ENCODE data around the gene FUT2. TPM values are rescaled to one million over a fixed set of nuclear protein-coding genes. Genes with fewer than 3 reads are reported as not detected.
"Not testable (repeated sequence)": the region's sequence is repeated elsewhere in the genome, so short reads cannot be mapped to it uniquely, and the experiment has no call there.

FUT2 gene
- total RNA-seq, 1 donor from 2014 or later: not detected

GRCh38 chr19:48715681-48716171, 20.0 kb downstream of the FUT2 start:
- Mint-ChIP-seq H3K27ac (no peak overlapping the region), H3K9me3 (no peaks in the 10 kb centered on the region), H3K4me1 (ENCODE audit: low read depth) (peaks cover 6% of the 10 kb centered on the region), H3K36me3 (ENCODE audit: low read depth) (no peaks in the 10 kb centered on the region), H3K4me3 (ENCODE audit: low read depth) (no peak overlapping the region), H3K27me3 (ENCODE audit: low read depth) (no peaks in the 10 kb centered on the region)
- intact Hi-C loops (cut with micrococcal nuclease): loop anchor here (2.0 kb wide), 1 partner anchor 55 kb away; no protein-coding TSS in a partner anchor
- DNase-seq (ENCODE audit: low spot score): no peak

- Mint-ChIP-seq H3K36me3 (ENCODE audit: low read depth) (no peaks in the 10 kb centered on the region), H3K27ac (no peak overlapping the region), H3K4me3 (ENCODE audit: low read depth) (no peak overlapping the region), H3K4me1 (ENCODE audit: low read depth) (peaks cover 8% of the 10 kb centered on the region), H3K27me3 (ENCODE audit: low read depth) (no peaks in the 10 kb centered on the region), H3K9me3 (no peaks in the 10 kb centered on the region)
- intact Hi-C loops (cut with micrococcal nuclease): no loop called here
- no peak for DNase-seq (ENCODE audit: low spot score)
Observed at GRCh38 chr19:48716562-48717291, 21.0 kb downstream of the FUT2 start.

GRCh38 chr19:48718106-48718505, 22.3 kb downstream of the FUT2 start:
- H3K36me3 Mint-ChIP-seq (ENCODE audit: low read depth); intact Hi-C loops (cut with micrococcal nuclease); H3K4me3 Mint-ChIP-seq (ENCODE audit: low read depth); H3K9me3 Mint-ChIP-seq; H3K27ac Mint-ChIP-seq; H3K27me3 Mint-ChIP-seq (ENCODE audit: low read depth); DNase-seq (ENCODE audit: low spot score): not testable (repeated sequence)
- H3K4me1 Mint-ChIP-seq (ENCODE audit: low read depth): peaks cover 10% of the 10 kb centered on the region

DNA sequence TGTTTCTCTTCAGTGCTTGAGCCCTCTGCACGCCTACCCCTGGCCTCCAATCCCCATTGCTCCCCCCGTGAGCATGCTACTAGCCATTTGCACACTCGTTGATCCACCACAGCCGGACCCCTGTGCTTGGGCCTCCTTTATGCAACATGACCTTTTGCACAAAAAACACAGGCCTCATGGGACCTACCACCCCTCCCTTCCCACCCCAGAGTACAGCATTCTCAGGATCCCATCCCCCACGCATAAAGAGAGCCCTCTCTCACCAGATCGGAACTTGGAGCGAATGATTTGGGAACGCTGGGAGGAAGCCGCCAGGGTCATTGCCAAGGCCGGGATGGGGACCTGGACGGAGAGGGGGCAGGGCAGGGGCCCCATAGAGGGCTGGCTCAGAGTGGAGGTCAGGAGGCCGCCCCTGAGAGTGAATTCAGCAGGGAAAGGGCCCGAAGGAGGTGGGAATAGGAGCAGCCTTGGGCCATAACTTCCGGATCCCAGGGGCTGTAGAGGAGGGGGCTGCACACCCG, 23.0 kb downstream of the FUT2 start:
- no peaks in the 10 kb centered on the region for H3K27me3 Mint-ChIP-seq (ENCODE audit: low read depth)
- H3K9me3 Mint-ChIP-seq: no peaks in the 10 kb centered on the region
- no peak overlapping the region for H3K27ac Mint-ChIP-seq
- no peak overlapping the region for H3K4me3 Mint-ChIP-seq (ENCODE audit: low read depth)
- intact Hi-C loops (cut with micrococcal nuclease): no loop called here
- no peaks in the 10 kb centered on the region for H3K36me3 Mint-ChIP-seq (ENCODE audit: low read depth)
- DNase-seq (ENCODE audit: low spot score): no peak
- peaks cover 9% of the 10 kb centered on the region for H3K4me1 Mint-ChIP-seq (ENCODE audit: low read depth)

- peak within 1 kb of the TSS; percentile 91 for H3K4me3 Mint-ChIP-seq (ENCODE audit: low read depth)
- intact Hi-C loops (cut with micrococcal nuclease): loop anchor here (5.0 kb wide), 1 partner anchor 72 kb away; the partner anchor contains the start of gene CA11
- DNase-seq (ENCODE audit: low spot score): no peak
- no peaks in the 10 kb centered on the region for H3K36me3 Mint-ChIP-seq (ENCODE audit: low read depth)
- peaks cover 7% of the 10 kb centered on the region for H3K4me1 Mint-ChIP-seq (ENCODE audit: low read depth)
- peak within 1 kb of the TSS; percentile 98 for H3K27ac Mint-ChIP-seq
- H3K27me3 Mint-ChIP-seq (ENCODE audit: low read depth): no peaks in the 10 kb centered on the region
- no peaks in the 10 kb centered on the region for H3K9me3 Mint-ChIP-seq
Observed at GRCh38 chr19:48719263-48720171, 23.7 kb downstream of the FUT2 start, which contains the start of gene MAMSTR. MAMSTR (minus strand) TSS chr19:48719725; CDS start chr19:48719031, 694 bp downstream.

- Mint-ChIP-seq H3K27ac (peak overlapping the region; percentile 98), H3K36me3 (ENCODE audit: low read depth) (peaks cover 6% of the 10 kb centered on the region), H3K9me3 (peaks cover 7% of the 10 kb centered on the region), H3K4me1 (ENCODE audit: low read depth) (peaks cover 10% of the 10 kb centered on the region), H3K27me3 (ENCODE audit: low read depth) (no peaks in the 10 kb centered on the region), H3K4me3 (ENCODE audit: low read depth) (peak overlapping the region; percentile 91)
- DNase-seq (ENCODE audit: low spot score): no peak
- intact Hi-C loops (cut with micrococcal nuclease): loop anchor here (5.0 kb wide), 1 partner anchor 73 kb away; the partner anchor contains the start of gene CA11
Observed at GRCh38 chr19:48720251-48720612, 24.5 kb downstream of the FUT2 start.

- Mint-ChIP-seq H3K27me3 (ENCODE audit: low read depth) (no peaks in the 10 kb centered on the region), H3K36me3 (ENCODE audit: low read depth) (peaks cover 10% of the 10 kb centered on the region), H3K9me3 (peaks cover 11% of the 10 kb centered on the region), H3K4me3 (ENCODE audit: low read depth) (peak overlapping the region; percentile 91), H3K27ac (peak overlapping the region; percentile 98), H3K4me1 (ENCODE audit: low read depth) (peaks cover 14% of the 10 kb centered on the region)
- intact Hi-C loops (cut with micrococcal nuclease): loop anchor here (5.0 kb wide), 1 partner anchor 73 kb away; the partner anchor contains the start of gene CA11
- DNase-seq (ENCODE audit: low spot score): peak; percentile 90
Observed at GRCh38 chr19:48720613-48721296, 25.0 kb downstream of the FUT2 start.

DNA sequence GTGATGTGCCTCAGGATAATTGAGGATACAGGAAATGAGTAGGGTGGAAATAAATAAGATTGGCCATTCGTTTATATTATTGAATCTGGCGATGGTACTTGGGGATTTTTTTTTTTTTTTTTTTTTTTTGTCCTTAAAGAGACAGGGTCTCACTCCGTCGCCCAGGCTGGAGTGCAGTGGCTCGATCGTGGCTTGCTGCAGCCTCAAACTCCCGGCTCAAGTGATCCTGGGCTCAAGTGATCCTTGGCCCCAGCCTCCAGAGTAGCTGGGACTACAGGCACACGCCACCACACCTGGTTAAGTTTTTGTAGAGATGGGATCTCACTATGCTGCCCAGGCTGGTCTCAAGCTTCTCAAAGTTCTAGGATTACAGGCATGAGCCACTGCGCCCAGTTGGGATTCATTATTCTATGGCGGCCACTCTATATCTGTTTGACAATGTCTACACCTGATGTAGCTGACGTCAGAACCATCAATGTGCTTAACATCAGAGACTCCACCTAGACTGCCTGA, 26.5 kb downstream of the FUT2 start:
- DNase-seq (ENCODE audit: low spot score): no peak
- no peaks in the 10 kb centered on the region for H3K27me3 Mint-ChIP-seq (ENCODE audit: low read depth)
- H3K4me3 Mint-ChIP-seq (ENCODE audit: low read depth): peak overlapping the region; percentile 8
- no peak overlapping the region for H3K27ac Mint-ChIP-seq
- peaks cover 20% of the 10 kb centered on the region for H3K4me1 Mint-ChIP-seq (ENCODE audit: low read depth)
- H3K36me3 Mint-ChIP-seq (ENCODE audit: low read depth): peaks cover 19% of the 10 kb centered on the region
- intact Hi-C loops (cut with micrococcal nuclease): loop anchor here (5.0 kb wide), 1 partner anchor 75 kb away; the partner anchor contains the start of gene CA11
- peaks cover 23% of the 10 kb centered on the region for H3K9me3 Mint-ChIP-seq

DNA sequence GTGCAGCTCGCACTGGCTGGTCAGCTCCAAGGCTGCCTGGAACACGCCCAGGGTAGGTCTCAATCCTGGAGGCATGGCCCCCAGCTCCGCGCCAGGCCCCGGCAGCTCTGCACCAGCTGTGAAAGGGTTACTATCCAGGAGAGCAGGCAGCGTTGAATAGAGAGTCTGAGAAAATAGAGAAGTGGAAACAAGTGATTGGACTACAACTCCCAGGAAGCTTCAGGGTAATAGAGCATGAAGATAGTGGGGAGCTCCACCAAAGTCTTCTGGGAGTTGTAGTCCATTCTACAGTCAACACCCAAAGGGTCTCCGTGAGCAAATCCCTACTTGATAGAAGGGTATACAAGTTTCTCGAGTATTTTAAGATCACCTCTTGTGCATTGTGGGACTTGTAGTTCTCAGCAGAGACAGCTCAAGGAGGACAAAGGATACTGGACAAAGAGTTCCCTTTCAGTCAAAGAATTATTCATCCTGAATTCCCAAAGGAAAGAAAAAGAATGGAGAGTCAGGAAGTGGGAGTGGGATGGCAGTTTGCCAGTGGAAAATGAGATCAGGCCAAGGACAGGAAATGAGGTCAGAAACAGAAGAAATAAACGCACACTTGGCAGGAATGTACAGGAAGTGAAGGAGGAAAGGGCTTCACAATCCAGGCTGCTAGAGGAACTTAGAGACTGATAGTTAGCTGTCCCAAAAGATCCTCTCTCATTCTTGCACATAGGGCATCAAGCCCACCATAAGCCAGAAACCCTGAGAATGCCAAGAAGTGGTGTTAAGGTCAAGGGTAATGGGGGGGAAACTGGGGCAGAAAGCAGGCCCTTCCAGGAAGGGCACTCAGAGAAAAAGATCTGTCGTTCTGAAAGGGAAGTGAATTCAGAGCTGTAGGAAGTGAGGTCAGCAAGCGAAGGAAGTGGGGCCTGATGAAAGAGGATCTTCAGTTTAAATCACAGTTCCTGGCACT, 29.3 kb downstream of the FUT2 start:
- no peak overlapping the region for H3K4me3 Mint-ChIP-seq (ENCODE audit: low read depth)
- H3K27me3 Mint-ChIP-seq (ENCODE audit: low read depth): no peaks in the 10 kb centered on the region
- intact Hi-C loops (cut with micrococcal nuclease): loop anchor here (5.0 kb wide), 1 partner anchor 78 kb away; the partner anchor contains the start of gene CA11
- DNase-seq (ENCODE audit: low spot score): no peak
- H3K9me3 Mint-ChIP-seq: peaks cover 28% of the 10 kb centered on the region
- H3K36me3 Mint-ChIP-seq (ENCODE audit: low read depth): peaks cover 26% of the 10 kb centered on the region
- peak overlapping the region; percentile 84 for H3K27ac Mint-ChIP-seq
- H3K4me1 Mint-ChIP-seq (ENCODE audit: low read depth): peaks cover 20% of the 10 kb centered on the region

GRCh38 chr19:48726556-48726955, 30.8 kb downstream of the FUT2 start:
- peak overlapping the region; percentile 44 for H3K27ac Mint-ChIP-seq
- H3K4me3 Mint-ChIP-seq (ENCODE audit: low read depth): no peak overlapping the region
- intact Hi-C loops (cut with micrococcal nuclease): no loop called here
- H3K4me1 Mint-ChIP-seq (ENCODE audit: low read depth): peaks cover 18% of the 10 kb centered on the region
- no peak for DNase-seq (ENCODE audit: low spot score)
- H3K36me3 Mint-ChIP-seq (ENCODE audit: low read depth): peaks cover 26% of the 10 kb centered on the region
- peaks cover 28% of the 10 kb centered on the region for H3K9me3 Mint-ChIP-seq
- H3K27me3 Mint-ChIP-seq (ENCODE audit: low read depth): no peaks in the 10 kb centered on the region

Measured in activated T-helper 2 cell treated with anti-CD3 and anti-CD28 coated beads, Interferon-gamma antibody, Interleukin-2, Interleukin-4, amounts not matched to agents 10 μg/mL and 5 μg/mL and 100 μg/mL, durations not matched to agents 14 hours and 24 hours and 36 hours (primary cell).